Ovary (tissue), 3 donors: ENCODE data around the gene EXOC2.

Experiments
- EP300 ChIP-seq: sonication (generic); formaldehyde crosslinking; IDR thresholded peaks from one replicate; pipeline ENCODE4 v1.6.1; 2017; ENCODE audit warnings: antibody characterized with exemption
- POLR2A ChIP-seq: fragments of 450-650 bp; IDR thresholded peaks from one replicate; pipeline ENCODE4 v1.6.1; 2017; ENCODE audit warnings: antibody characterized with exemption, mild to moderate bottlenecking, moderate library complexity
- TF ChIP-seq, protein P1 (sequence below), 3 donors: fragments of 450-650 bp in 2 of 3; fragments of 200-600 bp in 1 of 3; IDR thresholded peaks; one replicate each; pipeline versions ENCODE4 v1.5.1 to v1.8.0; 2016 to 2022; ENCODE audit warnings: antibody characterized with exemption in 3 of 3, mild to moderate bottlenecking in 1 of 3
- donor health status: DM: no; HTN: no; CAD: no.

DNA sequence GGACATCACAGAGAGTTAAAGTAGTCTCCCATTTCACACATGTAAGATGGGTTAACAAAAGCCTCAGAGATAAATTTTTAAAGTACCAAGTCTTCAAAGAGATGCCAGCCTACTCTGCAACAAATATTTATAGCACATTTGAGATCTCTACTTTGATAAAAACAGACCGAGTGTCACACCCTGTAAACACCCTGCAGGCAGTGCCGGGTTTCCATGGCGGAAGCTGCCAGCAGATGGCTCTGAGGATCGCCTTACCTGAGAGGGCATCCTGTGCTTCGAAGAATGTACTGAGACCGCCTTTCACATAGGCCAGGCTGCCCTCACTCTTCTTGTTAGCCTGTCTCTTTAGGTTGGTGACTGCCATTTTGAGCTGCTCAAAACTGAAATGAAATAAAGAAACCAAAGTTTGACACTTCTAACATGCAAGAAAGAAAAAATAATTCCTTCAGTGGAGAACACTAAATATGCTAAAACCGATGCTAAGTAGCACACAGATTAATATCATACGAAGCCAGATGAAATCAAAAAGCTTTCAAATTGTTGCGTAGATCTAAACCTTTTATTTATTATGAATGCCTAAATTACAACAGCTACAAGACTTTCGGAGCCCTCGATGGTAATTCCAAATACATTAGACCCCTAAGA lies 75.4 kb downstream of the EXOC2 start:
- TF ChIP-seq POLR2A (no peak), EP300 (no peak)
- TF ChIP-seq, protein P1, sequence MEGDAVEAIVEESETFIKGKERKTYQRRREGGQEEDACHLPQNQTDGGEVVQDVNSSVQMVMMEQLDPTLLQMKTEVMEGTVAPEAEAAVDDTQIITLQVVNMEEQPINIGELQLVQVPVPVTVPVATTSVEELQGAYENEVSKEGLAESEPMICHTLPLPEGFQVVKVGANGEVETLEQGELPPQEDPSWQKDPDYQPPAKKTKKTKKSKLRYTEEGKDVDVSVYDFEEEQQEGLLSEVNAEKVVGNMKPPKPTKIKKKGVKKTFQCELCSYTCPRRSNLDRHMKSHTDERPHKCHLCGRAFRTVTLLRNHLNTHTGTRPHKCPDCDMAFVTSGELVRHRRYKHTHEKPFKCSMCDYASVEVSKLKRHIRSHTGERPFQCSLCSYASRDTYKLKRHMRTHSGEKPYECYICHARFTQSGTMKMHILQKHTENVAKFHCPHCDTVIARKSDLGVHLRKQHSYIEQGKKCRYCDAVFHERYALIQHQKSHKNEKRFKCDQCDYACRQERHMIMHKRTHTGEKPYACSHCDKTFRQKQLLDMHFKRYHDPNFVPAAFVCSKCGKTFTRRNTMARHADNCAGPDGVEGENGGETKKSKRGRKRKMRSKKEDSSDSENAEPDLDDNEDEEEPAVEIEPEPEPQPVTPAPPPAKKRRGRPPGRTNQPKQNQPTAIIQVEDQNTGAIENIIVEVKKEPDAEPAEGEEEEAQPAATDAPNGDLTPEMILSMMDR (IDR thresholded peaks at IDR 0.05): no peak
